NOMO-1 treated with dmso at 0.1 percent for 144 hours (cell line): ENCODE results near the gene CREBBP.
"Not testable (repeated sequence)": the region's sequence is repeated elsewhere in the genome, so short reads cannot be mapped to it uniquely, and the experiment has no call there.

Source experiments
- DNase-seq: peaks from one replicate; lab custom pipeline; 2025; ENCODE audit not compliant: unreplicated experiment; lab: John Stamatoyannopoulos, UW

Gene CREBBP

DNA sequence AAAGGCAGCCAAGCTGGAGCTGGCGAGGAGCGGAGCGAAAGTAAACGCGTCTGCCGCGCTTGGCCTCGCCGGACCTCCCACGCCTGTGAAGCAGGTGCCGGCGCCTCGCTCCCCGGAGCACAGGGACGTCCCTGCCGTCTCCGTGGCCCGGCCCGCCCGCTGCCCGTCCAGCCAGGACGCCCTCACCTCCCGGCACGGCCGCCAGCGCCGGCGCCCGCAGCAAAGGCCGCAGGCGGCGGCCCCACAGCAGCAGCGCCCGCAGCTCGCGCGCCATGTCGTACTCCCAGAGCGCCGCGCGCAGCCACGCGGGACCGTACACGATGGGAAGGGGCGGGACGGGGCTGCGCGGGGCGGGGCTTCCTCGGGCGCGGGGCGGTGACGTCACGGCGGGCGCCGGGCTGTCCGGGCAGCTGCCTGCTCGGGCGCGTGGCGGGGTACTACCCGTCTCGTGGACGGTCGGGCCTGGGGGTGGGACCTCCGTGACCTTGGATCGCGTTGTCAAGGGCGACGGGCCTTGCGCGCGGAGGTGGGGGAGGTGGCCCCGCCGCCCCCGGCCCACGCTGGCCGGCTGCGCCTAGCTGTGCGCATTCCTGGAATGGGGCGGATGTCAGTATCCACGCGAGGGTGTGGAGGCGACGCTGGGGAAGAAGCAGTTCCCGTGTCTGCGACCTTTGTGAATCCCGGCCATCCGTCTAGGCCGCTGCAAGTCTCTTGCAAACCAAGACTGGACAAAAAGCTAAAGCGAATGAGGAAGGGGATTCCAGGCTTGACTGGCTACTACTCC, 163.1 kb downstream of the CREBBP start, which contains the start of gene TRAP1:
Gene TRAP1 (minus strand): TSS at position 290 of the 784 bp plus-strand sequence. CDS start 16 bp downstream, at position 274.
- peak; percentile 71 for DNase-seq

DNA sequence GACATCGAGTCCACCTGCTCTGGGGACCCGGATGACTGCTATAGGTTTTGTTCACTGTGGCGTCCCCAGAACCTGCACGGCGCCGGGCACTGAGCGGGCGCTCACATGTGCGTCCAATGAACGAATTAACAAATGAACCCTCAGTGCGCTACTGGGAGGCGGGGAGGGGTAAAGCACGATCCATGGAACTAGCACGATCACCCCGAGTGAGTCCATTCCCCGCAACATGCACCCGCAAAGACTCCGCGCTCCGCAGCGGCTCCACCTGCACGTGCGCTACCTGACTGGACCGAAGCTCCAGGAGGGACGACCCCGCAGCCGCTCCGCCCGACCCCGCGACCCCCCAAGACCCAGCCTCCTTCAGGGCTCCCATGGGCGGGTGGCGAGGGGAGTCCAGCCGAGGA, 163.7 kb downstream of the CREBBP start:
- no peak for DNase-seq

DNA sequence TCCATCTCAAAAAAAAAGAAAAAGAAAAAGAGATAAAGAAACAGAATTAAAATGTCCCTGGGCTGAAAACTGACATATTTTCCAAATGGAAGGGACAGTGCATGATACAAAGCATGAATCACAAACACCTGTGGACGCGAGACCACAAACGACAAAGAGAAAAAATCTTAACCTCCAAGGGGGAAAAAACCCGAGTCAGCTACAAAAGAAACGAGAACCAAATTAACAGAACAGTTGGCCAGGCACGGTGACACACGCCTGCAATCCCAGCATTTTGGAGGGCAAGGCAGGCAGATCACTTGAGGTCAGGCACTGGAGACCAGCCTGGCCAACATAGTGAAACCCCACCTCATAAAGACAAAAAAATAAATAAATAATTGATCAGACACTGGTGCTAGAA, 165.1 kb downstream of the CREBBP start:
- DNase-seq, result no peak

DNA sequence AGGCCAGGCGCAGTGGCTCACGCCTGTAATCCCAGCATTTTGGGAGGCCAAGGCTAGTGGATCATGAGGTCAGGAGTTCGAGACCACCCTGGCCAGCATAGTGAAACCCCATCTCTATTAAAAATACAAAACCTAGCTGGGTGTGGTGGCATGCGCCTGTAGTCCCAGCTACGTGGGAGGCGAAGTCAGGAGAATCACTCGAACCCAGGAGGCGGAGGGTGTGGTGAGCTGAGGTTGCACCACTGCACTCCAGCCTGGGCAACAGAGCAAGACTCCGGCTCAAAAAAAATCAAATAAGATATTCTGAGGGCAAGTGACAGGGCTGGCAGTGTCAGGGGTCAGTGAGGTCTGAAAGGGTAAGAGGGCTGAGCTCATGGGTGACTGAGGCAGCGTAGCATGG, 166.1 kb downstream of the CREBBP start:
- DNase-seq, result not testable (repeated sequence)

DNA sequence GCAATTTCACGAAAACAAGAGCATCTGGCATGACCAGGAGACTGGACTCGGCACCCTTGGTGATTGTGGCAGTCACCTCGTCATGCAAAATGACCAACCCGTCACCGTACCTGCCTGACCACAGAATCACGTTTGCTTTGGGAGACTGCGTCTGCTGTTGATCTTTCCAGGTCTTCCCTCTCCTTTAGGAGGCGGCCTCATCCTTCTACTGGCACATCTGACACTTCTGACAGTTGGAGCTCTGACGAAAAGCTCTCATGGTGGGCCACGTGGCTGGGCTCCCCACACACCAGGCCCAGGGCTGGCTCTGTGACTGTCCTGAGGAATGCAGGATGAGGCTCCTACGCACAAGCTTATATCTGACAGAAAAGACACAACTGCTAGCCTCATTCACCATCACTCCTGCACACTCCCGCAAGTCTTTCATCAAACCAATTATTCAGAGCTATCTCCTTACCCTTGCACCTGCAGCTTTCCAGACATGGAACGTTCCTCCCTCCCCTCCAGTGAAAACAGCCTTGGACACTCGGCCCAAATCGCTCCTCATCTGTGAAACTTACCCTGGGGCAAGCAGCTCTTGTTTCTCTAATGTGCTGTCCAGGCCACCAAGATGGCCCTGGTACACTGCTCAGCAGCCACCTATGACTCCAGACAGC, 166.8 kb downstream of the CREBBP start:
- no peak for DNase-seq

DNA sequence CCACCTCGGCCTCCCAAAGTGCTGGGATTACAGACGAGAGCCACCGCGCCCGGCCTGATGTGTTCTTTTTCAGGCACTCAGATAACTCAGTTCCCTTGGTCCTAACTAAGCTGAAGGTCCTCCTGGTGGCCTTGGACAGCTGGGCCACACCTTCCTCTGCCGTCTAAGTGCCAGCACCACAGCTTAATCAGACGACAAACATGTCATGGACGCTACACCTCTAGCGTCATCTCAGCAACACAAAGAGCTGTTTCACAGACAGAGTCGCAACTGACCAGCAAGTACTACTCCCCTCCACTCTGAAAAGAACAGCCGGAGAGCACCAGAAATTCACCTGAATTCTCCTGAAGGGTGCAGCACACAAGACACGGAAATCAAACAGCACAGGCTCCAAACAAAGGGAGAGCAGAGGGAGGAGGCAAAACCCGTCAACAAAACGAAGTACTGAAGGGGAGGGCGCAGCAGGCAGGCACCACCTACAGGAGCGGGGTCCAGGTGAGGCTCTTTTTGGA, 167.6 kb downstream of the CREBBP start:
- DNase-seq, result no peak

DNA sequence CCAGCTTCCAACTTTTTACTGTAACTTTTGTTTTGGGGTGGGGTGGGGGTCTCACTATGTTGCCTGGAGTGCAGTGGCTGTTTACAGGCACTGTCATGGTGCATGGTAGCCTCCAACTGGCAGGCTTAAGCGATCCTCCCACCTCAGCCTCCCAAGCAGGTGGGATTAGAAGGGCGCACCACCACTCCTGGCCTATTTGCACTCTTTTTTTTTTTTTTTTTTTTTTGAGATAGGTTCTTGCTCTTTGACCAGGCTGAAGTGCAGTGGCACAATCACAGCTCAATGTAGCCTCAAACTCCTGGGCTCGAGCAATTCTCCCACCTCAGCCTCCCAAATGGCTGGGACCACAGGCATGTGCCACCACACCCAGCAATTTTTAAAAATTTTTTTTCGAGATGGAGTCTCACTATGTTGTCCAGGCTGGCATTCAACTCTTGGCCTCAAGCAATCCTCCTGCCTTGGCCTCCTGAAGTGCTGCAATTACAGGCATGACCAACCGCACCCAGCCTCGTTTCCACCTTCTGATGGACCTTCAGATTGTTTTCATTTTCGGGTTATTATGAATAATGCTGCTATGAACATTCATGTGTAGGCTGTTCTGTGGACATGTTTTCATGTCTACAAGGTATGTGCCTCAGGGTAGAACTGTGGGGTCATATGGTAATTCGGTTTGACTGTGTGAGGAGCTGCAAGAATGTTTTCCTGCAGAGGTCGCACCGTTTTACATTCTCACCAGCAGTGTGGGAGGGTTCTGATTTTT, 174.1 kb downstream of the CREBBP start:
- no peak for DNase-seq

DNA sequence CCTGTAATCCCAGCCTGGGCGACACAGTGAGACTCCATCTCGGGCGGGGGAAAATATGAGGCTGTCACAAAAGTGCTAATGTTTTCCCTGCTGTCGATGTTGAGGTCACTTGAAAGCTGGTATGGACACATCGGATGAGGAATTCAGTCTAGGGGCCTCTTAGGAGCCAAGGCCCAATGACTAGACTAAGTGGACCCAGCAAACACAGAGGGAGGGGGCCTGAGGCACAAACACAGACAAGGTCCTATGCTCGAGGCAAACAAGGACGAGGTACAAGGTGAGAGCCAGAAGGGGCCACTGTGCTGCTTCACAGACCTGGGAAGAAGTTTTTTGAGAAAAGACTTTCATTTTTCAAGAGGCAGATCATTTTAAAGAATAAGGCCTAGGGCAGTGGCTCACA, 178.4 kb downstream of the CREBBP start:
- DNase-seq, result no peak

DNA sequence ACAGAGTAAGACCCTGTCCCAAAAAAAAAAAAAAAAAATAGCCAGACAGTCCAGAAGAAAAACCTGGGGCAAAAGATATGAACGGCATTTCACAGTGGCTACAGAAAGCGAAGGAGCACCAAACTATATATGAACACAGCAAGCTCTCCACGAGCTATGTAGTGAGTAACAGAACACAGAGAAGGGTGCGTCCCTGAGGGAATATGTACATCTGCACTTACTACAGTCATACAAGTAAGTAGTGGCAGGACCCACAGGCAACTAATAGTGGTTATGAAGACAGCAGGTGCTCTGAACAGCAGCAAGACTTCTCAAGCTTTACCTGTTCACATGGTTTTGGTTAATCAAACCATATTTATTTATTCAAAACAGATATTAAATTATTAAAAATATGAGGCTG, 179.0 kb downstream of the CREBBP start:
- DNase-seq, result no peak

DNA sequence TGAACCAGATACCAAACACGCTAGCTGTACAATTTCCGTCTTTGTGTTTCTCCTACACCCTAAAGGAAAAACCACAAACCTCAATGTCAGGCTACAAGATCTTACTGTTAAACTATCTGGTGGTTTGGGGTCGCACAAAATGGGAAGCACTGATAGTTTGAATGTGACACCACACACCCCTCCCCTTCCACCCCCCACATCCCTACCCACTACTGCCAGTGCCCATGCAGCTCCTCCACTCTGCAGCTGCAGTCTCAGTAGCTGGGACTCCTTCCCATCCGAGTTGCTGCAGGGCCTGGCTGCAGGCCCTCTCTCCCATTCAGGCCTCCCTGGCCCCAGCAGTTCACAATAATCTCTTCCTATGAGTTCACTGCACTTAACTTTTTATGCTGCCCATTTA, 181.6 kb downstream of the CREBBP start:
- DNase-seq, result no peak

DNA sequence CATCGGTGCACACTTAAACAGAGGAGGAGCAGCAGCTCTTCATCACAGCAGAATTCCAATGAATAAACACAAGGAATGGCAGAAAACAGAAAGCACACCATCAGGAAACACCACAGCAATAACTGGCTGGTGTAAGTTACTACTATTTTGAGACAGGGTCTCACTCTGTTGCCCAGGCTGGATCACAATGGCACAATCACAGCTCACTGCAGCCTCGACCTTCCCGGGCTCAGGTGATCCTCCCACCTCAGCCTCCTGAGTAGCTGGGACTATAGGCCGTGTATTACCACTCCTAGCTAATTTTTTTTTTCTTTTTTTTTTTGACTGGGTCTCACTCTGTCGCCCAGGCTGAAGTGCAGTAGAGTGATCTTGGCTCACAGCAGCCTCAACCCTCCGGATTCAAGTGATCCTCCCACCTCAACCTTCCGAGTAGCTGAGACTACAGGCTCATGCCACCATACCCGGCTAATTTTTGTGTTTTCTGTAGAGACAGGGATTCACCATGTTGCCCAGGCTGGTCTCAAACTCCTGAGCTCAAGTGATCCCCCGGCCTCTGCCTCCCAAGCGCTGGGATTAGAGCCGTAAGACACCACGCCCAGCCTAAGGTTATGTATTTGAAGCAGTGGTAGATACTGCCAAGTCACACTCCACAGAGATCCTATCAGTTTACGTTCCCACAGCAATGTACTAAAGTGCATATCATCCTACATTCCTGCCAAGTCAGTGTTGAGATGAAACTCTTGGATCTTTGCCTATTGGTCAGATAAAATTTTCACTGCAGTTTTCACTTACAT, 183.9 kb downstream of the CREBBP start:
- no peak for DNase-seq

DNA sequence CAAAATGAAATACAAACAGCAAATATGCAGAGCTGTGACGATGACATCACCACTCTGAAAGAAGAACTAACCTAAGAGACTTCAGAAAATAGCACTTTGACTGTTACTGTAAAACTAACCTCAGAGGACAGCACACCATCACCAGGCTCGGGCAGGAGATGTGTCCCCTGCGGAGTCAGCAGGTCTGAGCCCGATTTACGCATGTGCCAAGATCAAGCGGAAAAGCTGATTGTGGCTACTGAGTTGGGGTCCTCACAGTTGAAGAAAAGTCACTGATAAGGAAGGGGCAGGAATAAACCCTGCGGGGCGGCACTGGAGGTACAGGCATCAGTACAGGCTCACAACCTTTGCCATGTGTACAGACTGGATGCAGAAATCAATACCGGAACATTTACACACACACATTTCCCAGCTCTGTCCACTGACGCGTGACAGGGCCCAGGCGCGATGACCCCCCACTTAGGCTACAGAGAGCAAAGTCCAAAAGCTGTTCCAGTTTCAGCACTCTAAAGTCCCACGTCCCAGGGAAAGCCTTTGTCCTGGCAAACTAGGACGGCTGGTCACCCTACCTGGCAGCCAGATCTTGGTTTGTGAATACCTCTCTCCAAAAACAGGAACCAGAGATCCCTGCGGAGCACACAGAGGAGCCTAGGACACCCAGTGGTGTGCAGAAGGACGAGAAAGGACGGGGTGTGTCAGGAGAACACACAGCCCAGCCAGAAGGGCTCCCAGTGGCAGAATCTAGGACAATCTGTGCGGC, 184.7 kb downstream of the CREBBP start:
- DNase-seq, result peak; percentile 17

DNA sequence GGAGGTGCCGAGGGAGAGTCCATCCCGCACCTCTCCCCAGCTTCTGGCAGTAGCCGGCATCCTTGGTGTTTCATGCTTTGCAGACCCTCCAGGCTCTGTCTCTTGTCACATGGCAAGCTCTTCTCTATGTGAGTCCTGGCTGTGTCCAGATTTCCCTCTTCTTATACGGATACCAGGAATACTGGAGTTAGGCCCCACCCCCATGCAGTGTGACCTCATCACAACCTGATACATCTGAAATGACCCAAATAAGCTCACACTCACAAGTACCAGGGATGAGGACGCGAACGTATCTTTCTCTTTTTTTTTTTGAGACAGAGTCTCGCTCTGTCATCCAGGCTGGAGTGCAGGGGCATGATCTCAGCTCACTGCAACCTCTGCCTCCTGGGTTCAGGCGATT, 186.5 kb downstream of the CREBBP start:
- DNase-seq, result no peak

DNA sequence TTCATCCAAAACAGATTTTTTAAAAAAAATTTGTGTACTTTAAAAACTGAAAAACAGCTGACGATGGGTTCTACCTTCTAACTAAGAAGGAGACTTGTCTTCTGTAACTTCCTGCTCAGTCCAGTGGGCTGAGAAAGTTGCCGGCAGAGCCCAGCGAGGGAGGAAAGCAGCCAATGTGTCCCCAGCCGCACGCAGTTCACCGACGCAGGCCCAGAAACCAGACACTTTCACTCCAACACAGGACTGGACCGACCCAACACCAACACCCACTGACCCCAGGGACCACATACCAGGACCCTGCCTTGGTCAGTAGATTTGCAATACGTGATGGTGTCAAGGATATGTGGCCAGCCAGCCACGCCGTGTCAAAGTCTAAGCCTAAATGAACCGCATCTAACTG, 188.8 kb downstream of the CREBBP start:
- DNase-seq, result no peak

DNA sequence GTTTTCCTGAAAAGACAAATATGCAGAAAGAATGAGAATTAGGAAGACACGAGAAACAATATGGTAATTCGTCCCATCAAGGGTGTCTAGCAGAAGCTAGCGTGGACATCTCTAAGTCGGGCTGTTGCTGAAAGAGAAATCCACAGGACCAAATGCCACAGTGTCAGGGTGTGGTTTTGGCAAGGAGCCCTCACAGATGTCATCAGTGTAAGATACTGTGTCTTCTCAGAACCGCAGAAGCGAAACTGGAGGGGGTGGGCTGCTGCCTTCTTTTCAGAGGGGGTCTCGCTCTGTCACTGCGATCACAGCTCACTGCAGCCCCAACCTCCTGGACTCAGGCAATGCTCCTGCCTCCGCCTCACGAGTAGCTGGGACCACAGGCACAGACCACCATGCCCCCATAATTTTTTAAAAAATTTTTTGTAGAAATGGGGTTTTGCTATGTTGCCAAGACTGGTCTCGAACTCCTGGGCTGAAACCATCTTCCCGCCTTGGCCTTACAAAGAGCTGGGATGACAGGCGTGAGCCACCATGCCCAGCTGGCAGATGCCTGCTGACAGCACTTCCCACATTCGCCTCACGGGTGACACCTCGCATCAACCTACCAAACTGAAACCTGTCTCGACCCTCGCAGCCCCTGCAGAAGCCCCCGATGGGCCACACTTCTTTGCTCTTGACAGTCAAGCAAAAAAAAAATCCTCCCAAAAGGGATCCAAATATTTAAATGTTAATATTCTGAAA, 189.4 kb downstream of the CREBBP start:
- DNase-seq, result no peak

DNA sequence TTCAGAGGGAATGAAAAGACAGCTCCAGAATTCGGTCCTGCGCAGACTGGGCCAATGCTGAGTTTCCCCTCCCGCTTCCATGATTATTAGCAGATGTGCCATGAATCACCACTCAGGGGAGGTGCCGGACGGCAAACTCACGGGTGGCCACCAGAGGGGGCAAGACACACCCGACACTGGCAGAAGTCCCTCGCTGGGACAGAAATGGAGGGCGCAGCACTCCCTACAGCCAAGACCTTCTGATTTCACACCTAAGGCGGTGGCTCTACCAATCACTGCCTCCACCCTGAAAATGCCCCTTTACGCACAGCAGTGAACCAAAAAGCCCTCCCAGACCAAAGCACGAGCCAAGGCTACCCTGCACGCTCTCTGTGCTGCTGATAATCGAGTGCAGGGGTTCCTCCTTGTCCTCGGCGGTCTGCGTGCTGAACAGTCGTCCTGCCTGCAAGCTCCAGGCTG, 190.0 kb downstream of the CREBBP start:
- peak; percentile 67 for DNase-seq

DNA sequence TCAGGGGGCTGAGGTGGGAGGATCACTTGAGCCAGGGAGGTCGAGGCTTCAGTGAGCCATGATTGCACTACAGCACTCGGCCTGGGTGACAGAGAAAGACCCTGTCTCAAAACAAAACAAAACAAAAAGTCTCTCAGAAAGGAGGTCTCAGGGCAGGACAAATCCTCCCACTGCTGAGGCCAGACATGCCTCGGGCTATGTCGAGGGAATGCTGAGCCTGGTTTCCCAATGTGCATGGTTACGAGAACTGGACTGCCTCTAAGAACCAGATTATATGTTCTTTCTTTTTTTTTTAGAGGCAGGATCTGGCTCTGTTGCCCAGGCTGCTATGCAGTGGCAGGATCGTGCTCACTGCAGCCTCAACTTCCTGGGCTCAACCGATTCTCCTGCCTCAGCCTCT, 190.8 kb downstream of the CREBBP start:
- DNase-seq, result no peak

DNA sequence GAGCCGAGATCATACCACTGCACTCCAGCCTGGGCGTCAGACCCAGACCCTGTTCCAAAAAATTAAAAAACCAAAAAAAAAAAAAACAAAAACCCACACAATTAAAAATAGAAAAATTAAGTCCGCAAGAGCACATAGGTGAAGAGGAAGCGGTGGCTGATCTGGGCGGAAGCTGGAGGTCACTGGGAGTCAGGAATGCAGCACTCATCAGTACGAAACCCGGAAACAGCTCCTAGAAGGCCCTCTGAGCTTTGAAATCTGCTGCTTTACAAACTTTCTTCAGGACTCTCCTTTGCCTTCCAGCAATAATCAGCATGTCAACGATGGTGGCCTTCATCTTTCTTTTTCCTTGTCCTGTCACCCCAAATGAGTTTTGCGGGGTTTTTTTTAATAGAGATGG, 192.7 kb downstream of the CREBBP start:
- no peak for DNase-seq

DNA sequence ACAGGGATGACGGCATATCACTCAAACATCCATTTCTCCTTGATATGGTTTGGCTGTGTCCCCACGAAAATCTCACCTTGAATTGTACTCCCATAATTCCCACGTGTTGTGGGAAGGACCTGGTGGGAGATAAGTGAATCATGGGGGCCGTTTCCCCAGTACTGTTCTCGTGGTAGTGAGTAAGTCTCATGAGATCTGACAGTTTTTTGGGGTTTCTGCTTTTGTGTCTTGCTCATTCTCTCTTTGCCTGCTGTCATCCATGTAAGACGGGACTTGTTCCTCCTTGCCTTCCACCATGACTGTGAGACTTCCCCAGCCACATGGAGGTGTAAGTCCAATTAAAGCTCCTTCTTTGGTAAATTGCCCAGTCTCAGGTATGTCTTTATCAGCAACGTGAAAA, 193.5 kb downstream of the CREBBP start:
- no peak for DNase-seq
